Glomerular visceral epithelial cell (primary cell): ENCODE results near the gene GAB4.

Experiments used
- DNase-seq: peaks from one replicate; pipeline ENCODE4 v3.0.0-alpha.2; 2016; ENCODE audit errors: extremely low spot score

GAB4 gene

DNA sequence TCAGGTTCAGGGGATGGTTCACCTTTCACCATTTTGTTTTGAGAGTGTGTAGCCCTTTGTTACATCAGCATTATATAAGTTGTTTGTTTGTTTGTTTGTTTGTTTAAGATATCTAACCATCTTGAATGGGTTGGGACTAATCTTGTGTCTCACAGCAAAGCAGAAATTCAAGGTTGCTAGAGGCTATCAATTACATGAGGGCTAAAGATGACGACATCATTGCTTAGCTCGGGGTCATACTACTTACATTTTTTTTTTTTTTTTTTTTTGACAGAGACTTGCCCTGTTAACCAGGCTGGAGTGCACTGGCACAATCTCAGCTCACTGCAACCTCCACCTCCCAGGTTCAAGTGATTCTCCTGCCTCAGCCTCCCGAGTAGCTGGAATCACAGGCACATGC is 95.7 kb downstream of the GAB4 start:
- DNase-seq: no peak
